SK-N-SH treated with all-trans-retinoic acid at 6 μM for 48 hours (cell line): ENCODE results near the gene KCNMA1.

Experiments
- ARNTL ChIP-seq: fragments of 450-650 bp; formaldehyde crosslinking; IDR thresholded peaks from 2 replicates; pipeline ENCODE4 v1.5.0; 2020; ENCODE audit warnings: low read depth, mild to moderate bottlenecking, moderate library complexity, borderline replicate concordance
- BACH2 ChIP-seq: fragments of 250-450 bp; sonication (Bioruptor Pico); IDR thresholded peaks from 2 replicates; pipeline ENCODE4 v1.9.0; 2021; ENCODE audit warnings: mild to moderate bottlenecking, borderline replicate concordance
- CSRNP3 ChIP-seq: fragments of 250-450 bp; sonication (Bioruptor Pico); IDR thresholded peaks from 2 replicates; pipeline ENCODE4 v1.5.1; 2021; ENCODE audit warnings: mild to moderate bottlenecking, moderate library complexity
- ESRRG ChIP-seq: fragments of 250-450 bp; sonication (Bioruptor Pico); IDR thresholded peaks from 2 replicates; pipeline ENCODE4 v1.6.1; 2021; ENCODE audit warnings: mild to moderate bottlenecking
- RARB ChIP-seq: fragments of 250-450 bp; sonication (Bioruptor Pico); IDR thresholded peaks from 2 replicates; pipeline ENCODE4 v1.8.0; 2021; ENCODE audit warnings: mild to moderate bottlenecking, moderate library complexity
- ZFP3 ChIP-seq: fragments of 250-450 bp; sonication (Bioruptor Pico); IDR thresholded peaks from 2 replicates; pipeline ENCODE4 v1.5.0; 2020; ENCODE audit warnings: mild to moderate bottlenecking, moderate library complexity
- ZFP30 ChIP-seq: fragments of 450-650 bp; formaldehyde crosslinking; IDR thresholded peaks from 2 replicates; pipeline ENCODE4 v1.5.0; 2022; ENCODE audit warnings: mild to moderate bottlenecking, moderate library complexity
- TF ChIP-seq, protein P1 (sequence below): fragments of 250-450 bp; sonication (Bioruptor Pico); IDR thresholded peaks from 2 replicates; pipeline ENCODE4 v1.5.1; 2020; ENCODE audit warnings: low read depth, mild to moderate bottlenecking, moderate library complexity
- TF ChIP-seq, protein P2 (sequence below): fragments of 250-450 bp; sonication (Bioruptor Pico); IDR thresholded peaks from 2 replicates; pipeline ENCODE4 v1.8.0; 2020; ENCODE audit warnings: mild to moderate bottlenecking, moderate library complexity, borderline replicate concordance

GRCh38 chr10:76921383-76922010 is 716.1 kb downstream of the KCNMA1 start:
- TF ChIP-seq, protein P1, sequence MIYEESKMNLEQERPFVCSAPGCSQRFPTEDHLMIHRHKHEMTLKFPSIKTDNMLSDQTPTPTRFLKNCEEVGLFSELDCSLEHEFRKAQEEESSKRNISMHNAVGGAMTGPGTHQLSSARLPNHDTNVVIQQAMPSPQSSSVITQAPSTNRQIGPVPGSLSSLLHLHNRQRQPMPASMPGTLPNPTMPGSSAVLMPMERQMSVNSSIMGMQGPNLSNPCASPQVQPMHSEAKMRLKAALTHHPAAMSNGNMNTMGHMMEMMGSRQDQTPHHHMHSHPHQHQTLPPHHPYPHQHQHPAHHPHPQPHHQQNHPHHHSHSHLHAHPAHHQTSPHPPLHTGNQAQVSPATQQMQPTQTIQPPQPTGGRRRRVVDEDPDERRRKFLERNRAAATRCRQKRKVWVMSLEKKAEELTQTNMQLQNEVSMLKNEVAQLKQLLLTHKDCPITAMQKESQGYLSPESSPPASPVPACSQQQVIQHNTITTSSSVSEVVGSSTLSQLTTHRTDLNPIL (CRISPR knock-in tag), result no peak
- TF ChIP-seq, protein P2, sequence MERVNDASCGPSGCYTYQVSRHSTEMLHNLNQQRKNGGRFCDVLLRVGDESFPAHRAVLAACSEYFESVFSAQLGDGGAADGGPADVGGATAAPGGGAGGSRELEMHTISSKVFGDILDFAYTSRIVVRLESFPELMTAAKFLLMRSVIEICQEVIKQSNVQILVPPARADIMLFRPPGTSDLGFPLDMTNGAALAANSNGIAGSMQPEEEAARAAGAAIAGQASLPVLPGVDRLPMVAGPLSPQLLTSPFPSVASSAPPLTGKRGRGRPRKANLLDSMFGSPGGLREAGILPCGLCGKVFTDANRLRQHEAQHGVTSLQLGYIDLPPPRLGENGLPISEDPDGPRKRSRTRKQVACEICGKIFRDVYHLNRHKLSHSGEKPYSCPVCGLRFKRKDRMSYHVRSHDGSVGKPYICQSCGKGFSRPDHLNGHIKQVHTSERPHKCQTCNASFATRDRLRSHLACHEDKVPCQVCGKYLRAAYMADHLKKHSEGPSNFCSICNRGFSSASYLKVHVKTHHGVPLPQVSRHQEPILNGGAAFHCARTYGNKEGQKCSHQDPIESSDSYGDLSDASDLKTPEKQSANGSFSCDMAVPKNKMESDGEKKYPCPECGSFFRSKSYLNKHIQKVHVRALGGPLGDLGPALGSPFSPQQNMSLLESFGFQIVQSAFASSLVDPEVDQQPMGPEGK, result no peak
- TF ChIP-seq ARNTL (CRISPR knock-in tag), result no peak
- no peak for TF ChIP-seq RARB (CRISPR knock-in tag)
- TF ChIP-seq CSRNP3 (CRISPR knock-in tag), result no peak
- no peak for TF ChIP-seq ZFP30 (CRISPR knock-in tag)
- TF ChIP-seq ZFP3 (CRISPR knock-in tag), result no peak
- no peak for TF ChIP-seq ESRRG (CRISPR knock-in tag)
- no peak for TF ChIP-seq BACH2 (CRISPR knock-in tag)
